Endothelial cell of umbilical vein (primary cell): Measurements from ENCODE around the gene SPEF2.

Source experiments
- EZH2 ChIP-seq: IDR thresholded peaks from 2 replicates; pipeline ENCODE4 v1.6.1; 2012; ENCODE audit warnings: borderline replicate concordance, low read depth, mild to moderate bottlenecking, moderate library complexity, low read length, inconsistent platforms; ENCODE audit not compliant: severe bottlenecking
- POLR2A ChIP-seq: IDR thresholded peaks from 2 replicates; pipeline ENCODE4 v1.6.1; 2012; ENCODE audit warnings: low read depth, mild to moderate bottlenecking, control low read depth, low read length
- TF ChIP-seq, protein P1 (sequence below), 2 donors: IDR thresholded peaks; 1 replicate in 1 of 2; 2 replicates in 1 of 2; pipeline ENCODE4 v1.5.1; 2011; ENCODE audit warnings: low read length in 2 of 2, mild to moderate bottlenecking in 2 of 2, moderate library complexity in 2 of 2, control low read depth in 1 of 2, inconsistent platforms in 1 of 2, low read depth in 1 of 2; ENCODE audit not compliant: insufficient read depth in 1 of 2; ENCODE audit errors: extremely low read depth in 1 of 2

- TF ChIP-seq, protein P1, sequence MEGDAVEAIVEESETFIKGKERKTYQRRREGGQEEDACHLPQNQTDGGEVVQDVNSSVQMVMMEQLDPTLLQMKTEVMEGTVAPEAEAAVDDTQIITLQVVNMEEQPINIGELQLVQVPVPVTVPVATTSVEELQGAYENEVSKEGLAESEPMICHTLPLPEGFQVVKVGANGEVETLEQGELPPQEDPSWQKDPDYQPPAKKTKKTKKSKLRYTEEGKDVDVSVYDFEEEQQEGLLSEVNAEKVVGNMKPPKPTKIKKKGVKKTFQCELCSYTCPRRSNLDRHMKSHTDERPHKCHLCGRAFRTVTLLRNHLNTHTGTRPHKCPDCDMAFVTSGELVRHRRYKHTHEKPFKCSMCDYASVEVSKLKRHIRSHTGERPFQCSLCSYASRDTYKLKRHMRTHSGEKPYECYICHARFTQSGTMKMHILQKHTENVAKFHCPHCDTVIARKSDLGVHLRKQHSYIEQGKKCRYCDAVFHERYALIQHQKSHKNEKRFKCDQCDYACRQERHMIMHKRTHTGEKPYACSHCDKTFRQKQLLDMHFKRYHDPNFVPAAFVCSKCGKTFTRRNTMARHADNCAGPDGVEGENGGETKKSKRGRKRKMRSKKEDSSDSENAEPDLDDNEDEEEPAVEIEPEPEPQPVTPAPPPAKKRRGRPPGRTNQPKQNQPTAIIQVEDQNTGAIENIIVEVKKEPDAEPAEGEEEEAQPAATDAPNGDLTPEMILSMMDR (IDR thresholded peaks at IDR 0.05; ENCODE audit: extremely low read depth in 1 of 2, insufficient read depth in 1 of 2, low read depth in 1 of 2, low read length in 2 of 2): no peak
- no peak for TF ChIP-seq POLR2A
- TF ChIP-seq EZH2: no peak
These were observed 143.9 kb downstream of the SPEF2 start for GRCh38 chr5:35761541-35761940.
